ENCODE results near the gene APOE. TPM values are rescaled to one million over a fixed set of nuclear protein-coding genes. Genes with fewer than 3 reads are reported as not detected.
"Not testable (repeated sequence)": the region's sequence is repeated elsewhere in the genome, so short reads cannot be mapped to it uniquely, and the experiment has no call there.

APOE gene
- total RNA-seq, 1 experiment from 2014 or later: 530 TPM

GRCh38 chr19:44912854-44913253, 7.3 kb downstream of the APOE start:
- H4K8ac ChIP-seq (replicated peaks; ENCODE audit: insufficient read length, low read depth, low read length): no peak overlapping the region
- H2BK12ac ChIP-seq (ENCODE audit: insufficient read length, low read depth, low read length): no peak overlapping the region
- no peak overlapping the region for H4K5ac ChIP-seq (ENCODE audit: insufficient read length, low read depth, low read length)
- no peak overlapping the region for H2BK120ac ChIP-seq (ENCODE audit: low read depth, low read length, poor library complexity, severe bottlenecking)
- no peaks in the 10 kb centered on the region for H3K79me1 ChIP-seq (ENCODE audit: insufficient read depth, low read depth, low read length, poor library complexity, severe bottlenecking)
- no peak overlapping the region for H4K91ac ChIP-seq (ENCODE audit: insufficient read length, low read depth, low read length)
- no peak overlapping the region for H2AK5ac ChIP-seq (ENCODE audit: insufficient read length, low read length)
- no peak overlapping the region for H3K56ac ChIP-seq (ENCODE audit: insufficient read length, low read depth, low read length)
- H3K18ac ChIP-seq (ENCODE audit: insufficient read length, low read depth, low read length): no peak overlapping the region
- no CpG with 5 or more reads among the region's 6 CpGs for WGBS (ENCODE audit: extremely low coverage, insufficient read length, low lambda C conversion rate)
- Mint-ChIP-seq H3K4me3 (peak overlapping the region in 1 of 2 experiments; percentile 64; a peak in 3 of 5 replicates), H3K27me3 (ENCODE audit: low read depth) (no peaks in the 10 kb centered on the region; the same call in 1 of the 2 replicates), H3K27ac (peak overlapping the region in 2 of 3 experiments; percentile 34 to 57; a peak in 3 of 7 replicates), H3K9me3 (no peaks in the 10 kb centered on the region; a peak in 1 of 5 replicates), H3K36me3 (ENCODE audit: insufficient read depth in 1 of 3, low read depth in 3 of 3) (peaks cover 10 to 14% (median 14%) of the 10 kb centered on the region in 3 experiments; a peak in 6 of 7 replicates), H3K4me1 (peaks cover 29 to 39% of the 10 kb centered on the region in 2 experiments)
- H3K27me3 ChIP-seq (ENCODE audit: insufficient read depth, low read length): no peaks in the 10 kb centered on the region
- no peak overlapping the region for H3K14ac ChIP-seq (ENCODE audit: insufficient read depth, low read length)
- no peak overlapping the region for H2BK15ac ChIP-seq (ENCODE audit: low read depth, low read length)
- no peaks in the 10 kb centered on the region for H3K79me2 ChIP-seq (ENCODE audit: insufficient read depth, low read length)
- no peak overlapping the region for H3K27ac ChIP-seq (ENCODE audit: insufficient read length, low read depth, low read length)
- no peak overlapping the region for H3K9ac ChIP-seq (ENCODE audit: extremely low read depth, insufficient read length, low read length)
- no peaks in the 10 kb centered on the region for H3K9me3 ChIP-seq (ENCODE audit: control insufficient read depth, low read depth, low read length)
- no peak overlapping the region for H3K4ac ChIP-seq (ENCODE audit: low read depth, low read length)
- no peak overlapping the region for H2AFZ ChIP-seq (ENCODE audit: low read length)
- H3T11ph ChIP-seq (ENCODE audit: low read length): no peak overlapping the region
- H3K4me1 ChIP-seq (ENCODE audit: insufficient read depth, low read length): peaks cover 2% of the 10 kb centered on the region; the same call in 1 of the 2 replicates
- H3K23me2 ChIP-seq (ENCODE audit: insufficient read length, low read depth, low read length, poor library complexity, severe bottlenecking): no peaks in the 10 kb centered on the region
- no peak for DNase-seq
- H2BK20ac ChIP-seq (ENCODE audit: low read depth, low read length, poor library complexity, severe bottlenecking): no peak overlapping the region
- H3K4me2 ChIP-seq (ENCODE audit: insufficient read depth, insufficient read length, low read length): no peak overlapping the region
- H4K20me1 ChIP-seq (ENCODE audit: control insufficient read depth, insufficient read depth, insufficient read length): no peaks in the 10 kb centered on the region
- H3K23ac ChIP-seq (ENCODE audit: insufficient read length, low read depth, low read length): no peak overlapping the region
- no peak for TF ChIP-seq CTCF (conservative IDR thresholded peaks at IDR 0.05)
- no peak overlapping the region for H2BK5ac ChIP-seq (ENCODE audit: insufficient read length, low read length)

GRCh38 chr19:44913512-44914432, 8.2 kb downstream of the APOE start:
- H3K9ac ChIP-seq (ENCODE audit: extremely low read depth, insufficient read length, low read length): peak overlapping the region; percentile 21
- not testable (repeated sequence) for H3K9me3 Mint-ChIP-seq

More at GRCh38 chr19:44913512-44914432, 8.2 kb downstream of the APOE start:
- not testable (repeated sequence) for H2BK15ac ChIP-seq (ENCODE audit: low read depth, low read length); H2BK5ac ChIP-seq (ENCODE audit: insufficient read length, low read length); H3K4ac ChIP-seq (ENCODE audit: low read depth, low read length); H4K8ac ChIP-seq (replicated peaks; ENCODE audit: insufficient read length, low read depth, low read length); H3K27me3 Mint-ChIP-seq (ENCODE audit: low read depth); H3K27me3 ChIP-seq (ENCODE audit: insufficient read depth, low read length); H3K79me1 ChIP-seq (ENCODE audit: insufficient read depth, low read depth, low read length, poor library complexity, severe bottlenecking); H3K36me3 Mint-ChIP-seq (ENCODE audit: insufficient read depth in 1 of 3, low read depth in 3 of 3); H2BK20ac ChIP-seq (ENCODE audit: low read depth, low read length, poor library complexity, severe bottlenecking); H3K27ac ChIP-seq (ENCODE audit: insufficient read length, low read depth, low read length); H4K5ac ChIP-seq (ENCODE audit: insufficient read length, low read depth, low read length); H3K9me3 ChIP-seq (ENCODE audit: control insufficient read depth, low read depth, low read length); H4K91ac ChIP-seq (ENCODE audit: insufficient read length, low read depth, low read length); H2AFZ ChIP-seq (ENCODE audit: low read length); H4K20me1 ChIP-seq (ENCODE audit: control insufficient read depth, insufficient read depth, insufficient read length); H3K56ac ChIP-seq (ENCODE audit: insufficient read length, low read depth, low read length); H3K23me2 ChIP-seq (ENCODE audit: insufficient read length, low read depth, low read length, poor library complexity, severe bottlenecking); DNase-seq; H3K23ac ChIP-seq (ENCODE audit: insufficient read length, low read depth, low read length); H2AK5ac ChIP-seq (ENCODE audit: insufficient read length, low read length); H2BK120ac ChIP-seq (ENCODE audit: low read depth, low read length, poor library complexity, severe bottlenecking); H2BK12ac ChIP-seq (ENCODE audit: insufficient read length, low read depth, low read length); H3K18ac ChIP-seq (ENCODE audit: insufficient read length, low read depth, low read length); H3K79me2 ChIP-seq (ENCODE audit: insufficient read depth, low read length); H3T11ph ChIP-seq (ENCODE audit: low read length); H3K4me1 ChIP-seq (ENCODE audit: insufficient read depth, low read length)
- peak overlapping the region; percentile 93 to 100 (median 99) for H3K27ac Mint-ChIP-seq
- H3K14ac ChIP-seq (ENCODE audit: insufficient read depth, low read length): peak overlapping the region; percentile 41
- no CpG with 5 or more reads among the region's 23 CpGs for WGBS (ENCODE audit: extremely low coverage, insufficient read length, low lambda C conversion rate)
- H3K4me1 Mint-ChIP-seq: peaks cover 29 to 34% of the 10 kb centered on the region in 2 experiments
- peak overlapping the region; percentile 94 to 98 for H3K4me3 Mint-ChIP-seq
- peak overlapping the region; percentile 75 for H3K4me2 ChIP-seq (ENCODE audit: insufficient read depth, insufficient read length, low read length)
